DOHH2 (cell line): ENCODE measurements around the gene KRT80.

Source experiments
- CTCF ChIP-seq: fragments of 200-600 bp; sonication (generic); IDR thresholded peaks from one replicate; pipeline ENCODE4 v1.5.1; 2014; ENCODE audit warnings: antibody characterized with exemption, mild to moderate bottlenecking, low read depth, low read length; ENCODE audit not compliant: poor library complexity, severe bottlenecking
- EZH2phosphoT487 ChIP-seq: fragments of 200-600 bp; sonication (generic); IDR thresholded peaks from 2 replicates; pipeline ENCODE4 v1.6.1; 2017; ENCODE audit warnings: borderline replicate concordance, mild to moderate bottlenecking, antibody characterized with exemption, low read length, moderate library complexity, mixed read lengths

GRCh38 chr12:52157566-52158150, 34.2 kb downstream of the KRT80 start:
- TF ChIP-seq CTCF (no peak), EZH2phosphoT487 (no peak)
